ENCODE results near the gene TUBB3.

DNA sequence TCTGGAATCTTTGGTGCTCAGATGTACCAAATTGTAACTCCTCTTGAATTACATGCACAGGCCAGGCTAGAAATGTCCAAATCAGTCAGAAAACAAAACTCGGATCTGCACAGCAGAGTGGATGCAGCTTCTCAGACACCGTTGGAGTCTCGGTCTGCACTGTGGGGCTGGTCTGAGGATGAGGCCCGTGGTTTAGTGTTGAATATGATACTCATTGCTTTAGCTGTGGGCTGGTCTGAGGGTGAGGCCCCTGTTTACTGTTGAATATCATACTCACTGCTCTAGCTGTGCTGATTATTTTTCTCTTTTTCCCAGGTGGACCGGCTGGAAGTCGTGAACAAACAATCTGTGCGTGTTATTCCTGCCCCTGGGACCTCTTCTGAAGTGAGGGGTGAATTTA, 61.1 kb downstream of the TUBB3 start:
- no peak for TF ChIP-seq POLR2A (IDR thresholded peaks at IDR 0.05)
- TF ChIP-seq, protein P1, sequence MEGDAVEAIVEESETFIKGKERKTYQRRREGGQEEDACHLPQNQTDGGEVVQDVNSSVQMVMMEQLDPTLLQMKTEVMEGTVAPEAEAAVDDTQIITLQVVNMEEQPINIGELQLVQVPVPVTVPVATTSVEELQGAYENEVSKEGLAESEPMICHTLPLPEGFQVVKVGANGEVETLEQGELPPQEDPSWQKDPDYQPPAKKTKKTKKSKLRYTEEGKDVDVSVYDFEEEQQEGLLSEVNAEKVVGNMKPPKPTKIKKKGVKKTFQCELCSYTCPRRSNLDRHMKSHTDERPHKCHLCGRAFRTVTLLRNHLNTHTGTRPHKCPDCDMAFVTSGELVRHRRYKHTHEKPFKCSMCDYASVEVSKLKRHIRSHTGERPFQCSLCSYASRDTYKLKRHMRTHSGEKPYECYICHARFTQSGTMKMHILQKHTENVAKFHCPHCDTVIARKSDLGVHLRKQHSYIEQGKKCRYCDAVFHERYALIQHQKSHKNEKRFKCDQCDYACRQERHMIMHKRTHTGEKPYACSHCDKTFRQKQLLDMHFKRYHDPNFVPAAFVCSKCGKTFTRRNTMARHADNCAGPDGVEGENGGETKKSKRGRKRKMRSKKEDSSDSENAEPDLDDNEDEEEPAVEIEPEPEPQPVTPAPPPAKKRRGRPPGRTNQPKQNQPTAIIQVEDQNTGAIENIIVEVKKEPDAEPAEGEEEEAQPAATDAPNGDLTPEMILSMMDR (IDR thresholded peaks at IDR 0.05): no peak

Measured in lower leg skin (tissue), 3 donors.